Cerebellar cortex (tissue), 1 donor: Measurements from ENCODE around the gene PARD3.
A peak's percentile ranks its signal among the peaks of the same experiment; 100 is the strongest.

Source experiments
- DNase-seq: peaks from one replicate; pipeline ENCODE4 v3.0.0-alpha.2; 2015; ENCODE audit warnings: low spot score

Gene PARD3

DNA sequence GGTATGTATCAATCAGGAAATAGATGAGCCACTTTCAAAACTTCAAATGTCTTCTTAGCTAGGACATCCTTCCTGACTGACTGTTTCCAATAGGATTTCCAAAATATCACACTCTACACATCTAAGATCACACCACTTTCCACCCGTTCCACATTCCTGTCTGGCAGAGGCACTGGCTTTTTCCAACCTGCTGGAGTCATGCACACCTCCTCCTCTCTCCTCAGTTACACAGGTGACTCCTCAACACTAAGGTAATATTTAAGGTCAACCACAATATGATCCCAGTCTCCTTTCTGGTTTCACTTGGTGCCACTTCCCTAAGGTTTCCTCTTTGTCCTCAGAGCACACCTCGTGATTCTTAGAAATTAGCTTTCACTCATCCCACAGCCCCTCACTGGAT, 196.5 kb downstream of the PARD3 start:
- DNase-seq: no peak

DNA sequence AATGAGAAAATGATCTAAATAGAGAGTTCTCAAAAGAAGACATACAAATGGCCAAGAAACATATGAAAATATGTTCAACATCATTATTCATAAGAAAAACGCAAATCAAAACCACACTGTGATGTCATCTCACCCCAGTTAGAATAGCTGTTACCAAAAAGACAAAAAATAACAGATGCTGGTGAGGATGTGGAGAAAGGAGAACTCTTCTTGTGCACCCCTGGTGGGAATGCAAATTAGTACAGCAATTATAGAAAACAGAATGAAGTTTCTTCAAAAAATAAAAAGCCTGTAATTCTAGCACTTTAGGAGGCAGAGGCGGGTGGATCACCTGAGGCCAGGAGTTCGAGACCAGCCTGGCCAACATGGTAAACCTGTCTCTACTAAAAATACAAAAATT, 199.3 kb downstream of the PARD3 start:
- DNase-seq: no peak

DNA sequence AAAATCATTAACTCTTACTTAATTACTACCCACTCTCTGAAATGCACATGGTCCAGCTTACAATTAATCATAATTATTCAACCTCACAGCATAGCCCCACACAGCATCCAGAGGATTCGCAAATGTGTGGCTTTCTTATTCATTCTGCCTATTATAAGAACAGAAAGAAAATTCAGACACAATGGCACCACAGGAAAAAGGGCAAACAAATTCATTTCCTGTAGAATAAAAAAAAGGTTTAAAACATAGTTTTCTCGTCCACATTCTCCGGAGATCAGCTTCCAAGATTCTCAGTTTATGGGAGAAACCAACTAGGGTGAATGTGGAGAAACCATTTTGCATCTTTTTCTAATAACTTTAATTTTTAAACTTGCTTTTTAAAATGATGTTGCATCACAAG, 201.6 kb downstream of the PARD3 start:
- DNase-seq: no peak

DNA sequence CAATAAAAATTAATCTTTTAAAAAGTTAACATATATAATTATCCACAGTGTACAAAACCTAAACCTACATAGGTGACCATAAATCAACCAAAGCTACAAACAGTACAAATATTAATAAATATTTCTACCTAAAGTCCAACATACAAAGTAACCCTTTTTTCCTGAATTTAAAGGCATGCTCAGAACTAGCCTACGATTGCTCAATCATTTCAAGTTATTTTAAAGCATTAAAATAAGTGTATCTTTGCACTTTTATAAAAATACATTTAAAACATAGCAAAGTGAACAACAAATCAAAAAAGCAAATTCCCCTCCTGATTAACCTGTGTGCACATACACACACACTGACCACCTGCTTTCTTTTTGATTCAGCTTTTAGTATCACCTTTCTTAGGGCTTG, 202.2 kb downstream of the PARD3 start:
- no peak for DNase-seq

DNA sequence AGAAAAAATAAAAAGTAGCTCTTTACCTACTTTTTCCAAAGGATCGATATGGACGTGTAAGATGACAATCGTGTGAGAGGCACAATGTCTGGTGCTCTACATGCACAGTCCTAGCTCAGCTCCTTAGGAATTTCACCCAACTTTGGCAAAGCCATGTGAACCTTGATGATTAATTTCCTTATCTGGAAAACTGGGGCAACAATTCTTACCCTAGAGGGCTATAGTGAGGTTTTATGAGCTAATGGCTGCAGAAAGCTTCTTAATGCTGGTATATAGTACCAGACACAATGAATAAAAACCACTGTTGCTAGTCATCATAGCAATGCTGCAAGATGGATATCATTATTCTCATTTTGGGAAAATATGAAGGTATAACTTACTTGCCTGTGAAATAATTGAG, 202.7 kb downstream of the PARD3 start:
- no peak for DNase-seq

DNA sequence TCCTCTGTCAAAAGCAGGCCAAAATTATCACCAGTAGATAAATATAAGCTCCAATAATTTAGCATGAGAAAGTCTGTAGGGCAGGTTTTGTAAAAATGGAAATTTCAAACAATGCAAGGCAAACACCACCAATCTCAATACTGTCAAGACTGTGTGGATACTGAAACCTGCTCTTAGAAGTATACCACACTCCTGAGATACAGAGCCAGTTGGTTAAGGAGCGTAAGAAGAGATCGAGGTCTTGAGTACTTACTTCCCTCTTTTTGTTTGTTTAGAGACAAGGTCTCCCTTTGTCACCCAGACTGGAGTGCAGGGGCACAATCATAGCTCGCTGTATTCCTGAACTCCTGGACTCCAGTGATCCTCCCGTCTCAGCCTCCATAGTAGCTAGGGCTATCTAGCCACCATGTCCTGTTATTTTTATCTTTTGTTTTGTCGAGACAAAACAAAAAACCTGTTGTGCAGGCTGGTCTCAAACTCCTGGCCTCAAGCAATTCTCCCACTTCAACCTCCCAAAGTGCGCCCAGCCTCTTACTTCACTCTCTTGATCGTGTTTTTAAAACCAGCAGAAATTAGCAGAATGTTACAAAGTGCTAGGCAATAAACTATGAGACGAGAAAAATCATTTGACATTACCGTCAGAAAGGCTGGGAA, 205.7 kb downstream of the PARD3 start:
- no peak for DNase-seq

DNA sequence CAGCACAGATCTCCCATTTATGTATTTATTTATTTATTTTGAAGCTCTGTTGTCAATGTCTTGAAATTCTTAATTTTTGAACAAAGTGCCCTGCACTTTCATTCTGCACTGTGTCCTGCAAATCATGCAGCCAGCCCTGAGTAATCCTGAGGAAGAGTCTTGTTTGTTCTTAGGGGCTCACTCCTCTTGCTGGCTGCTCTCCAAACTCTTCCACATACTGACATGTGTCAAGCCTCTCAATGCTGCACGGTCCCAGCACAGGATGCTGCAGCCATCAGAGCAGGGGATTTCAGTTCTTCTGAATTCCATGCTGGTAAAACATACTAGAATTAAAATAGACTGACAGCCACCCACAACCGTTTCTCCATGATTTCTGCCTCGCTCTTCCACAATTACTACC, 207.2 kb downstream of the PARD3 start:
- no peak for DNase-seq

DNA sequence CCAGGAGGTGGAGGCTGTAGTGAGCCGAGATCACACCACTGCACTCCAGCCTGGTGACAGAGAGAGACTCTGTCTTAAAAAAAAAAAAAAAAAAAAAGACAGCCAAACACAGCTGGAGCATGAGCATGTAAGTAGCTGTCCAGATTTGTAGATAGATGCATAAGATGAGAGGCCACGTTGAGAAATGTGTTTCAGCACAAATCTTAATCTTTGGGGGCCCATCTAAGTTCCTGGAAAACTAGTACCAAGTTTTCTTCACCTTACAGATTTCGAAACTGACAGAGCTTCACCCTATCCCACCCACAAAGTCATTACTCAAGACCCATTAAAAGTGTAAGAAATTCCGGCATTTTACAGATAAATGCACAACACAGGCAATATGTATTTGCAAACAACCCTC, 208.2 kb downstream of the PARD3 start:
- DNase-seq: no peak

DNA sequence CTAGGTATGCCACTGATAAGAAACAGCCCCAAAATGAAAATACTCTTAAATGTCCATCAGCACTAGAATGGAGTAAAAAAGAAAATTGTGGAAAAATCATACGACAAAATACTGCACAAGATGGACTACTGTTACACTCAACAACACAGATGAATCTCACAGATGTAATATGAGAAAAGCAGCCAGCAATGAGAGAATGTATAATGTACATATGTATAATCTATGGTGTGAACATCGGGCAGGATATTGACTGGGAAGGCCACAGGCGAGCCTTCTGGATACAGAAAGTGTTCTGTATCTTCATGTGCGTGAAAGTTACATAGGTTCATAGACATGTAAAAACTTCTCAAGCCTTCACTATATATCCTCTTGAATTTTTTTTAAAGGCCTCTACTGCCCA, 212.6 kb downstream of the PARD3 start:
- no peak for DNase-seq

DNA sequence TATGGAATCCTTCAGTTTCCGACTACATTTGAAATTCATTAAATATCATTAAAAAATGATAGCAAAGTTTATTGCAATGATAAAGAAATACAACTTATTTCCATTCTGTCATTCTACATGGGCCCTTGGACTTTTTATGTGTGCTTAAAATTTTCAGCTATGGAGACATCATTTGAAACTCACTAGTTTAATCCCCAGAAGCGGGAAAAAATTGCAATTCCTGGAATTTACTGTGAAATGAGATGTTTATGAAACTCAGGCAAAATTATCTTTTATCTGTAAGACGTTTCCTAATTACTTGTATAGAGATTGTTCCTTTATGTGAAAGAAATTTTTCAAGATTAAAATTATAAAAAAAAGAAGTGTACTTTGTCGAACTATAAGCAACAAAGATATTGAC, 213.4 kb downstream of the PARD3 start:
- DNase-seq: no peak

DNA sequence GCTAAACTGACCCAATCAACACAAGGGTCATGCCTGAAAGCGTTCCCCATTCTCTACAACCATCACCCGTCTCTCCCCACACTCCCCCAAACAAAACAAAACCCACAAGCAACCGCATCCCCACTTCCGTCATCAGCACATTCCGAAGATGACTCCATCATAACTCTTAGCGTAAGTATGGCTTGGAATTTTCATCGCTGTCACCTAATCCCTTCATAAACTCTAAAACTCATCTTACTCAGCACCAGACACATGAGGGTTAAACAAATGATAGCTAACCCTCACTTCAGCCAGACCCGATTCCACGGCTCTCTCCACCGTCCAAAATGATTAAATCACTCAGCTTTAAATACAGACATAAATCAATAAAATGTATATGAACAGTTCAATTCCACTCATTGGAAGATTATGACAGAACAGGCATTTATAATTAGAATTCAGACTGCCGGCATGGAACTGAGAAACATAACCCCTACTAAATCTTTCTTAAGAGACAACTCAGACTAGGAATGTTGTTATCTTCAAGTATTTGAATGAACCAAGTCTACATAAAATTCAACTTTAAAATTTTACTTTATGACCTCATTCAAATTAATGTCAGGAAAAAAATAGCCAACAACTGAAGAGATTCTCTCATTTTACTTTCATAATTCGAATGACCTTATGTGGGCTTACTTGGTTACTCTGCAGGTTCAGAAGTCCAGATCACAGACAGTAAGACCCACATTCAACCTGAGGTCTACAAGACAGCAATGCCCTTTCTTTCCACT, 215.9 kb downstream of the PARD3 start:
- no peak for DNase-seq

DNA sequence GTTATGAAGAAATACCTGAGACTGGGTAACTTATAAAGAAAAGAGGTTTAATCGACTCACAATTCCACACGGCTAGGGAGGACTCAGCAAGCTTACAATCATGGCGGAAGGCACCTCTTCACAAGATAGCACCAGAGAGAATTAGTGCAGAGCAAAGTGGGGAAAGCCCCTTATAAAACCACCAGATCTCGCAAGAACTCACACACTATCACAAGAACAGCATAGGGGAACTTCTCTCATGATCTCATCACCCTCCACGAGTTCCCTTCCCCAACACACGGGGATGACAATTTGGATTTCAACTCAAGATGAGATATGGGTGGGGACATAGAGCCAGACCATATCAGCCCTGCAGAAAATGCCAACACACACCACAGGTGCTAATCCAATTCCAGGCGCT, 218.7 kb downstream of the PARD3 start:
- no peak for DNase-seq

DNA sequence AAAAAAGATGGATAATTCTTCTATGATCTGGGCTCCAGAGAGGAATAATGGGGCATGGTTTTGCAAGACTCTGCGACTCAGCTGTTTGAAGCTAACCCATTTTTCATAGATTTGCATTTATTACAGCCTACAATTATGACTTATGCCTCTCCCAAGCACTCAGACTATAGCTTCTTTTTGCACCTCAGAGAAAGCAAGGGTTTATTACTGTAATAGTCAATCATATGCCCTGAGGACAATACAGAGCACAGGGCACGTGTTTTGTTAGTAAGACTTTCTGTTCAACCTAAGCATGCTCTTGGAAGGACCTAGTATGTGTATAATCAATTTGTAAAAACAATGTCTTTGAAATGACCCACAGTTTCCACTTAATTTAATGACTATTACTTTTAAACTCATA, 221.2 kb downstream of the PARD3 start:
- DNase-seq: no peak

DNA sequence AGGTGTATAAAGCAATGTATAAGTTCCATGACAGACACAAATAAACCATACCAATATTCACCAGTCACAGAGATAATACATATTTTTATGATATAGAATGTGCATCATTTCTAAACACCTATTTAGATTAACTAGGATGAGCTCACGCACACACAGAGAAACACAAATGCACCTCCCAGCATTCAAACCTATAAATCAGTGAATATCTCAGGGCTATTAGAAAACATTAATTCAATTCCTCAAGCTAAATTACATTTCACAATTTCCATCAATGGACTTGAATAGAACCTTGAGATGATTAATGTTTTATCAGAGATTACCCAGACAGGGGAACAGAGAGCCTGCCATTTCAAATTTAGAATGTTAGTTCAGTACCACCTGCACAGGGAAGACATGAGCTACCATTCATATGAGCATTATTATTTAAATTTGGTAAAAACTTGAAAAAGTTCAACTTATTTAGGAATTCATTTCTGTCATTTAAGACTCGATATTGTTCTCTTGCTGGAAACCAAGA, 221.7 kb downstream of the PARD3 start:
- DNase-seq: no peak

DNA sequence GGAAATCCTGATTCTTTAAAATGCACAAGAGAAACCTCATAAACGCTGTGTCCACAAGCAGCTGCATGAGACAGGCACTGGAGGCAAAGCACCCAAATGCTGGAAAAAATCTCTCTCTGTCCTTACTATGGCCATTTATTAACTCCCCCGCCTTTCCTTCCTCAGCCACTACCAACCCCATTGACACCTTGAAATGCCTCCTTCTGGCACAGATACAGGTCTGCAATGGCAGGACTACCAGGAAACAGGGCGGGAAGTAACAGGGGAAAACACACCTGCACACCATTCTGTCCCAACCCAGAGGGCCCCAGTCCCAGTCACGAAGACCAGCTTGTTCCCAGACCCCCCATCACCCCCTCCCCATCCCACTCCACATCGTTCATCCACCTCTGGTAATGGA, 224.3 kb downstream of the PARD3 start:
- no peak for DNase-seq

DNA sequence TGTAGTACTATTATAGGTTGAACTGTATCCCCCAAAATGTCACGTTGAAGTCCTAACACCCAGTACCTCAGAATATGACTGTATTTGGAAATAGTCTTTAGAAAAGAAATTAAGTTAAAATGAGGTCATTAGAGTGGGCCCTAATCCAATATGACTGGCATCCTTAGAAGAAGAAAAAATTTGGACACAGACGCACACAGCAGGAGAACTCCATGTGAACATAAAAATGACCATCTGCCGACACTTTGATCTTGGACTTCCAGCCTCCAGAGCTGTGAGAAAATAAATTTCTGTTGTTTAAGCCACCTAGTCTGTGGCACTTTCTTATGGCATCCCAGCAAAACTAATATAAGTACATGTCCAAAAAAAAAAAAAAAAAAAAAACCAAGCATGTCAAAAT, 225.8 kb downstream of the PARD3 start:
- no peak for DNase-seq

DNA sequence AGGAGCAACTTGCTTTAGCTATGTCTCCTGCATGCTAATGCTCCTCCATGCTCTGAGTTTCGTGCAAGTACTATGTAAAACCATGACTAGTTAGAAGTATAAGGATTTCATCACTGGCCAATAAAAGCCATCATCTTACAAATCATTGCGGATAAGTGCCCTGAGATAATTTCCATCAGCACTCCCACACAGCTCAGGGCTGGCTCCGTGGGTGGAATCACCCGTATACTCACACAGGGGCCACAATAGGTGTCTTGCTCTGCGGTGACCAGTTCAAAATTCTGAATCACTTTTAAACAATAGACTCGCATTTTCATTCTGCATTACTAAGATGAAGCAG, 227.4 kb downstream of the PARD3 start:
- no peak for DNase-seq

DNA sequence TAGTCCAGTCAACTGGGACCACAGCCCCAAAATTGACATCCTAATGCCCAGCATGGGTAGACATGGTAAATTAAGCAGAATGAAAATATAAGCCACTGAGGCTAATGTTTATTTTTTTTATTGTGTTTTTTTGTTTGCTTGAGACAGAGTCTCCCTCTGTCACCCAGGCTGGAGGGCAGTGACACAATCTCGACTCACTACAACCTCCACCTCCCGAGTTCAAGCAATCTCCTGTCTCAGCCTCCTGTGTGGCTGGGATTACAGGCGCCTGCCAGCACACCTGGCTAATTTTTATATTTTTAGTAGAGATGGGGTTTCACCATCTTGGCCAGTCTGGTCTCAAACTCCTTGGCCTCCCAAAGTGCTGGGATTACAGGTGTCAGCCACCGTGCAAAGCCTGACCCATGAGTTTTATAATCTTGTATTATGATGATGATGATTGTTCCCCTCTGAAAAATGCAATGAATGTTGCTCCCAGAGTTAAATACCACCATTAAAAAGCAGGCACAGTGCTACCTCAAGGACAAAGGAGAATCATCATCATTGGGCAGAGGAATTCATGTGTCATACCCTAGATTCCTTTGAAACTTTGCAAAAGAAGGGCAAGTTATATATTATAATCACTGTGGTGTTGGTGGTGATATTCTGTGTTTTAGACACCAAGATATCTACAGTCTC, 228.0 kb downstream of the PARD3 start:
- no peak for DNase-seq

DNA sequence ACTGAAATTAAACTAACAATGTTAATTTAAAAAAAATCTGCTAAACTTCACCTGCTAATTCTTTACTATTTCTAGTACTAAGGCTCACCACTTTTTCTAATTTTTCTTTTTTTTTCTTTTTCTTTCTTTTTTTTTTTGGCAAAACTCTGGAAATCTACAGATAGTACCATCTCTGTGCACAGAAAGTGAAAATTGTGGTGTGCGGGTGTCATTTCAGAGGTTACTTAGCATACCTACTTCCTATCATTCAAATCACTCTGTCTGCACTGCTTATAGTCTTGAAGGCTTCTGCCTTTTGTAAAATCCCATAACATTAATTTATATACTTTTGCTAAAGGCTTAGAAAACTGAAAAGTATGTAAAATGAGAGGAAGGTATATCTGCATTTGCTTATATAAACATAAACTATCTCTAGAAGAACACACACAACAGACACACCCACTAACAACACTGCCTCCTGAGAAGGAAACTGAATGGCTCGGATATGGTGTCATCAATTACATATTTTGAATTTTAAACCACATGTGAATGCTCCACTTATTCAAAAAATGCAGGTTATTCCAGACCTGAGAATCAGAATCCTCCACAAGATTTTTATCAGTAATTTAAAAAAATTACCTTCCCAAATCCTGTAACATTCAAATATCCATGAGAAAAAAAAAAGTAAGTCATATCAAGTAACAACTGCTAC, 229.5 kb downstream of the PARD3 start:
- DNase-seq: no peak

DNA sequence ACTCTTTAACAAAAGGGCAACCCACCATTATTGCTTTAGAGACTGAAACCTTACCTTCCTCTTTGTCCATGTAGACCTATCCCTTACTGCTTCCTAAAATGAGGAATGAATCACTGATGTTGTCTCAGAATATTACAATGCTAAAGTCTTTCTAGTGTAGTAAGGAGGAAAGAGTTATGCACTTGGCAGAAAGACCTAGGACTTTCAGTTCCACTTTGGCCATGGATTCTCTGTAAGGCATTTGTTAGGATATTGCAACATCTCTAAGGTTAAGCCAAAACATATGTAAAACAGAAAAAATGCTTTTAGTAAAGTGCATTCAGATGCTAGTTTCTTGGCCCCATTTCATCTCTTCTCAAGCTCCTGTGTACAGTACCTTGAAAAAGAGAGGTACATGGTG, 230.9 kb downstream of the PARD3 start:
- DNase-seq: no peak

DNA sequence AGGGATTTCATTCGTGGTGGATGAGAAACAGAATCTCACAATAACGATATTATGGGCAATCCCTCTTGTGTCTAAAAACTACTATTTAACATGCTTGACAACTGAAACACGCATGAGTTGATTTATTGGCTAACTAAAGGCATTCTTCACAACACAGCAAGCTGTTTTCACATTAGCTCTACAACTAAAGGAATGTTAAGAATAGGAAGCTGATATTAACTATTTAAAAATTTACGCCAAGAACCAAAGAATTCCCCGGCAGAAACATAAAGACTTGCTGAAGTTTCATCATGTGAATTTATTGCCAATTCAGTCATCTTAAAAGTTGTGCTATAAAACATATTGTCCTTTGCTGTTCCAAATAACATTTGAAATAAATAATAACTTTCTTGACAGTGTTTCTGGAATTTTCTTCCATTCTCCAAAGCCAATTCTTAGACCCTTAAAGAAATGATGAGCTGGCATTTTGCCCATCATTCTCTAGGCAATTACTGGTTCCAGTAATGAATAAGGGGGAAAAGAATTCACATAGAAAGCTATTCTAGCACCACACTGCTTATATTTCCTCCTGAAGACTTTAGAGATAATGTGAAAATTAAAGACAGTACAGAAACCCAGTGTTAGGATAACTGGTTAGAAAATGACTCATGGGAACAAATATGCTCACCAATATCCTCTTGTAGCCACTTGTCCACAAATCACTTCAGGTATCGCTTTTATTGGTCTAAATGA, 233.1 kb downstream of the PARD3 start:
- DNase-seq: peak; percentile 26

DNA sequence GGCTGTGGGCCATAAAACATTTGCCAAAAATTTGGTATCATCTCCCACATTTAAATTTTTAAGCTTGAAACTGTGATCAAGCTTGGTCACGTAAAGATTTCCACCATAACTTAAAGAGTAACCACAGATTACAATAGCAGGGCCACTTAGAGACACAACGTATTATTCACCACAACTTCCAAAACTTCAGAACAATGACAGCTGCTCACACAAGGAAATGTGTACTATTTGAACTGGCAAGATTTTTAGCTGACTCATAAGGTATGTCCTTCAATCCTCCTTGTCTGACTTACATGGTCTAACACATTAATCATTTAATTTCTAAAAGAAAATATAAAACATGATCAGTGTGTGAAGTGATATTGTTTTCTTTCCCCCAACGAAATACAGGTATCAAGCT, 234.5 kb downstream of the PARD3 start:
- DNase-seq: no peak
